HG03025 (cell line): ENCODE measurements around the gene SIMC1.

Source experiments
- ATAC-seq: cut with Tn5 transposase; IDR thresholded peaks from one replicate; pipeline ENCODE4 v1.9.1; 2021; ENCODE audit warnings: mild to moderate bottlenecking, moderate library complexity; ENCODE audit not compliant: unreplicated experiment, low FRiP score

Gene SIMC1

DNA sequence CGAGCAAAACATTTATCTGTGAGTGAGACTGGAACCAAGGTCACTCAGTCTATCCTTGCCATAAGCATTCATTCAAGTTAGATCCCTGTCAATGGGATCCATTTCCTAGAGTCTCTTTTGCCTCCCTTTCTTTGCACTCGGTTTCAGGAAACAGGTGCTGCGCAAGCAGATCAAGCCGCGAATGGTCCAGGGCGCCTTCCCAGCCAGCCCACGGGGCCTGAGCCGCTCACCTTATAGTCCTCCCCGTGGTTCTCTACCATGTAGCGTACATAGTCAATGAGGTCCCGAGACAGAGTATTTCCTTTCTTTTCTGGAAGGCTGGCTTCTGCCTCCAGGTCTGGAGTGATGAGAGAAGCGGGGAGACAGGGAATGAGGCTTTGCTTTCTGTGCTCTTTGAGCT is 146.8 kb downstream of the SIMC1 start:
- ATAC-seq, result no peak

DNA sequence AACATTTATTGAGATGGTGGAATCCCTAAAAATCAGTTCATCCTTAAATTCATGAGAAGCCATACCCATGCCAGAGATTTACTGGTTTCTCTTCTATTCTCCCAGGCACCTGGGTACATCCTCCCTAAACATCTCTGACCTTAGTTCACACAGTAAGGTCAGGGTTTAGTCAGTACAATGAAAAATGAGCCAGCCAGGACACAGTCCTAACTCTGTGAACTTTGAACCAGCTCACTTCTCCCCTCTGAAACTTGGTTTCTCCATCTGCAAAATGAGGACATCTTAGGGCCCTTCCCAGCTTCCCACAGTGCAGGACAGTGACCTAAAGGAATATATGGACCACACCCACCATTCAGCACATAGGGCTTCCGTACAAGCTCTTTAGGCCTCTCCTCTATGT is 148.3 kb downstream of the SIMC1 start:
- ATAC-seq, result no peak

DNA sequence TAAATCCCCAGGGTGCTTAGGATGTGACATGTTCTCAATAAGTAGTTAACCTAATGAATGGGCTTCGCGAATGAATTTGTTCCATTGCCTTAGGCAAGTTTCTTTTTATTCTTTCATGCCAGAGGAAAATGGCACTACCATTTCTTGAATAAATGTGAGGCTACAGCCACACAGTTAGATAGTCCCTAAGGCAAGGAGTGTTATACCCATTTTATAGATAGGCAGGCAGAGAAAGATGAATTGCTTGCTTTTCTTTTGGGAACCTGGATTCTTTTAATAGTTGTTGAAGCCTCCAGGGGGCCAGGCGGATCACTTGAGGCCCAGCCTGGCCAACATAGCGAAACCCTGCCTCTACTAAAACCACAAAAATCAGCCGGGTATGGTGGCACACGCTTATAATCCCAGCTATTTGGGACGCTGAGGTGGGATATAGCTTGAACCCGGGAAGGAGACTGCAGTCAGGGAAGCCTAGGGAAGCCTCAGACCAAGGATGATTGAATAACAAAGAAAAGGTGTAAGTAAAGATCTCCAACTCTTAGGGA is 149.2 kb downstream of the SIMC1 start:
- no peak for ATAC-seq

DNA sequence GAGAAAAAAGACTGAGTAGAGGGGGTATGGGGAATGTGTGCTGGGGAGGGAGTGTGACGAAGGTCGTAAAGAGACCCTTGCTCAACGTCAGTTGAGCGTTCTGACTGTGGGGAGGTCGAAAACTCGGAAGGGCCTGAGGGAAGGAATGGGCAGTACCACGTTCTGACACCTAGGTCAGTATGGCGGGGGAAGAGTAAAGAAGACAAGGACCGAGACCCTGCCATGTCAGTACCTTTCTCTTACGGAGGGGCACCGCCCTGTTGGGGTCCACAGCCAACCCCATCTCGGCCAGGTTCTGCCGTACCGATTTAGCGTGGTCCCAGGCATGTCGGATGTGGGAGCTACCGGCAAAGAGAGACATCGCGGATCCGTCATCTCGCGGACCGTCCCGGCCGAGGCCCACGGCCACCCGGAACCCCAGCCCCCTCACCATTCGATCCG is 149.8 kb downstream of the SIMC1 start:
- ATAC-seq, result no peak

DNA sequence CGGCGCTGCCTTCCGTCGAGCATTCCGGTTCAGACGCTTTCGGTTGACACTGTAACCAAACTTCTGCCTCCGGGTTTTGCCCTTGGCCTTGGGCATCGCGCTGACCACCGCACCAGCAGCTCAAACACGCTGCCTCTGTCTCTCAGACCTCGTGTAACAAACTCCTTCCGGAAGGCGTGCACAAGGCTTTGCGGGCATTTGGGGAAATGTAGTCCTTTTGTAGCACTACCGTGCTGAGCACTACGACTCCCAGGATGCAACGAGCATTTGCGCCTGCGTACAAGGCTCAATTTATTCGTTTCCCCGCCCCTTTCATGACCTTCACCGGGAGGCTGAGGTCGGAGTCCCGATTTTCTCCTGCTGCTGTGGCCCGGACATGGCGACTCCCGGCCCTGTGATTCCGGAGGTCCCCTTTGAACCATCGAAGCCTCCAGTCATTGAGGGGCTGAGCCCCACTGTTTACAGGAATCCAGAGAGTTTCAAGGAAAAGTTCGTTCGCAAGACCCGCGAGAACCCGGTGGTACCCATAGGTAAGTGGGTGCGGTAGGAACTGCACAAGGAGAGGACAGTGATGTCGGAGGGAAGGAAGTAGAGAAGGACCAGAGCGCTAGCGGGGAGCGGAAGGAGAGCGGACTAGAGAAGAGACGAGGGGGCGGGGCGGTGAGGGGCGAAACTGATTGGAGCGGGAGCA is 150.4 kb downstream of the SIMC1 start, which contains the start of the genes HIGD2A and NOP16:
TSS of gene HIGD2A (plus strand) at position 308 of the 691 bp plus-strand sequence. CDS start at position 377, 69 bp downstream.
TSS of gene NOP16 (minus strand) at position 155 of the 691 bp plus-strand sequence. CDS start at position 96, 59 bp downstream.
- peak; percentile 81 for ATAC-seq

DNA sequence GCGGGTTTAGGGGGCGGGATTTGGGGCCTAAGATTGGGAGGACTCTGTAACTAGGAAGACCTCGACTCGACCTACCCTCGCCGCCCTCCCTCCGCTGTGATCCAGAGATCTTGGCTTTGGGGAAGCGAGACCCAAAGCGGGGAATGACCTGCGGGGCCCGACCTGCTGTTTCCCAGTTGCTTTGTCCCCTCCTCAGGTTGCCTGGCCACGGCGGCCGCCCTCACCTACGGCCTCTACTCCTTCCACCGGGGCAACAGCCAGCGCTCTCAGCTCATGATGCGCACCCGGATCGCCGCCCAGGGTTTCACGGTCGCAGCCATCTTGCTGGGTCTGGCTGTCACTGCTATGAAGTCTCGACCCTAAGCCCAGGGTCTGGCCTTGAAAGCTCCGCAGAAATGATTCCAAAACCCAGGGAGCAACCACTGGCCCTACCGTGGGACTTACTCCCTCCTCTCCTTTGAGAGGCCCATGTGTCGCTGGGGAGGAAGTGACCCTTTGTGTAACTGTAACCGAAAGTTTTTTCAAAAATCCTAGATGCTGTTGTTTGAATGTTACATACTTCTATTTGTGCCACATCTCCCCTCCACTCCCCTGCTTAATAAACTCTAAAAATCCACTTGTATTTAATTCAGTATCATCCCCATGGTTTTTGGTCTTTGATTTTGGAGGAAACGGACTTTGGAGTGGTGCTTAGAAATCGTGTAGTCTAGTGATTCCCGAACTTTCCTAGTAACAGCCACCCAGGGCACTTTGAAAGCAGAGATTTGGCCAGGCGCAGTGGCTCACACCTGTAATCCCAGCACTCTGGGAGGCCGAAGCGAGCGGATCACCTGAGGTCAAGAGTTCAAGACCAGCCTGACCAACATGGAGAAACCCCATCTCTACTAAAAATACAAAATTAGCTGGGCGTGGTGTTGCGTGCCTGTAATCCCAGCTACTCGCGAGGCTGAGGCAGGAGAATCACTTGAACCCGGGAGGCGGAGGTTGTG is 151.2 kb downstream of the SIMC1 start:
- peak; percentile 27 for ATAC-seq

DNA sequence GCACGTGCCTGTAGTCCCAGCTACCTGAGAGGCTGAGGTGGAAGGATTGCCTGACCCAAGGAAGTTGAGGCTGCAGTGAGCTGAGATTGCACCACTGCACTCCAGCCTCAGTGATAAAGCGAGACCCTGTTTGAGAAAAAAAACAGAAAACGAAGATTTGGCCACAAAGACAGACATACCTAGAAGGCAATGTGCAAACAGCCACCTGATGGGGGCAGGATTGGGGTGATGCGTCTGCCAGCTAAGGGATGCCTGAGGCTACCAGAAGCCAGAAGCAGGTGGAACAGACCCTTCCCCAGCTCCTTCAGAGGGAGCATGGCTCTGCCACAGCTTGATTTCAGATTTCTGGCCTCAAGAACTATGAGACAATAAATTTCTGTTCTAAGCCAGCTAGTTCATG is 153.3 kb downstream of the SIMC1 start:
- ATAC-seq, result no peak

DNA sequence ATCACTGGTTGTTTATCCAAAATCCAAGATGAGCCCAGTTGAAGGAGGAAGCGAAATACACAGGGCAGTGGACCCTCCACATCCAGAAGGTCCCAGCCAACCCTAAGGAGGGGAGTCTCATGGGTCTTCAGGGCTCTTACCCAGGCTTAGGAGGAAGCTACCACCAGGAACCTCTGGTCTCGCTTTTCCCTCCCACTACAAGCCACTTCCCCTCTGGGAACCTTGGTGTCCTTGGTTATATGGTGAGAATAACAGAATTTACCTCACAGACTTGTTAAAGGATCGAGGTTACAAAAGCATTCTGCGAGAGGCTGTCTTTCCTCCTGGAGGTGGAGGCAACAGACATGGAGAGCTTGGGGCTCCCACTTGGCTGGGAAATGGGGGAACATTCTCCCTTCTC is 153.8 kb downstream of the SIMC1 start:
- no peak for ATAC-seq

DNA sequence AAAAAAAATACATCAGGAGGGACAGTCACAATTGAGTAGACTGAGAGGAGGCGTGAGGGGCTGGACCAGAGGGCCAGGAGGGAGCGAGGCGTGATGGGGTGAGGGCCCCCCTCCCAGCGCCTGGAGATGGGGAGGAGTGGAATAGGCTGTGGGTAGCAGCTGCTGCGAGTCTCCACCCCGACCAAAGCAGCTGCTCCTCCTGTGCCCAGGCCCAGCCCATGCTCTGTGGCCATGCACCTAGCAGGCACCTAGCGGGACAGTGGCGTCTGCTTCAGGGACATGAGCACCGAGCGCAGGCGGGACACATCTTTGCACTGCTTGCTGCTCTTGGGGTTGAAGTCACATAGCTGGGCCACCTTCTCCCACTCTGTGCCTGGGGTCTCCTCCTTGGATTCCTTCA is 154.3 kb downstream of the SIMC1 start:
- no peak for ATAC-seq

DNA sequence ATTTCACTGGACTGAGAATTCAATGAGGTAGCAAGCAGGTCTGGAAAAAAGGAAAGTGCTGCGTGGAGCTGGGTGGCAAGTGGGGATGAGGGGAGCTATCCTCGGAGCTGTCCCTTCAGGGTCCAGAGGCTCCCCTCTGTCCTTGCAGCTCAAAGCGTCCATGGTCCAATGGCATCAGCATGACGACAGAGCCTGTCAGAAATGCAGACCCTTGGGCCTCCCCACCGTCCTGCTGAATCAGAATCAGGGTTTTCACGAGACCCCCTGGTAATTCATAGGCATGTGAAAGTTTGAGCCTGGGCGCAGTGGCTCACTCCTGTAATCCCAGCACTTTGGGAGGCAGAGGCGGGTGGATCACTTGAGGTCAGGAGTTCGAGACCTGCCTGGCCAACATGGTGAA is 155.9 kb downstream of the SIMC1 start:
- no peak for ATAC-seq

DNA sequence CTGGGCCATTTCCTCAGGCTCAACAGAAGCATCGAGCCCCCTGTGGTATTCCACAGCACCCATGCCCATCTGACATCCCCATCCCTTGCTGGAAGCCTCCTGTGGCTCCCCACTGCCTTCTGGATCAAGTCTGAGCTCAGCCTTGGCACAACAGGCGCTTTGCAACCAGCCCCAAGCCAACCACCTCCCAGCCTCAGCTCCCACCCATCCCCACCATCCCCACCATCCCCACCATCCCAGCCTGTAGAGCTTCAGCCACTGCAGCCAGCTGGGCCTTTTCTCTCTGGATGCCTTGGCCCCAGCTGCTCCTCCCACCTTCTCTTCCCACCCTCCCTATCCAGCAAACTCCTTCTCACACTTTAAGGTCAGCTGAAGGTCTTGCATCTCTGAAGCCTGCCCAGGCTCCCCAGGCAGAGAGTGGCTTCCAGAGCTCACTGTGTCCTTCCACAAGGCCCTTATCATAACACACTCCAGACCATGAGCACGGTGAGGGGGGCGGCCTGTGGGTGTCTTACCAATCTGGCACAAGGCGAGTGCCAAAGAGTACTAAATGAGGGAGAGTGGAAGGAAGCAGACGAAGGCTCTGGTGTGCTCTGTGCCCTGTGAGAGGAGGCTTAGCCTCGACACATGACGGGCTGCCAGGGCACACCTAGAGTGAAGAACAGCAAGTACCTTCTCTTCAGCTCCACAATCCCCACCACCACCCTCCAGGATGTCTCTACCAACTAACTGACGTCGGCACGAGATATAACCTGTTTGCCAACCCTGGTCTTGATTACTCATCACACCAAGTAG is 156.9 kb downstream of the SIMC1 start:
- ATAC-seq, result no peak
